Suprapubic skin (tissue), 4 donors: ENCODE measurements around the gene GPR179. TPM values are rescaled to one million over a fixed set of nuclear protein-coding genes. Genes with fewer than 3 reads are reported as not detected.

Experiments used
- DNase-seq, 2 donors: peaks; one replicate each; pipeline ENCODE4 v3.0.0-alpha.2; 2019; ENCODE audit warnings: low spot score in 2 of 2
- H3K27ac ChIP-seq: fragments of 200-600 bp; sonication (generic); one replicate; pipeline ENCODE4 v1.5.1; 2019
- H3K27me3 ChIP-seq: fragments of 200-600 bp; sonication (generic); one replicate; pipeline ENCODE4 v1.5.1; 2019
- H3K36me3 ChIP-seq: fragments of 200-600 bp; sonication (generic); one replicate; pipeline ENCODE4 v1.5.1; 2019
- H3K4me1 ChIP-seq: fragments of 200-600 bp; sonication (generic); one replicate; pipeline ENCODE4 v1.5.1; 2019
- H3K4me3 ChIP-seq: fragments of 200-600 bp; sonication (generic); one replicate; pipeline ENCODE4 v1.5.1; 2019; ENCODE audit warnings: mild to moderate bottlenecking
- H3K9me3 ChIP-seq: fragments of 200-600 bp; sonication (generic); one replicate; pipeline ENCODE4 v1.5.1; 2019
- CTCF ChIP-seq, 2 donors: fragments of 200-600 bp in 1 of 2; fragments of 450-650 bp in 1 of 2; sonication (generic) in 1 of 2; IDR thresholded peaks; one replicate each; pipeline ENCODE4 v1.5.1; 2016 to 2019; ENCODE audit warnings: antibody characterized with exemption in 2 of 2, mild to moderate bottlenecking in 1 of 2, moderate library complexity in 1 of 2
- EP300 ChIP-seq: sonication (generic); formaldehyde crosslinking; IDR thresholded peaks from one replicate; pipeline ENCODE4 v1.6.1; 2017; ENCODE audit warnings: antibody characterized with exemption
- POLR2A ChIP-seq, 2 donors: fragments of 450-650 bp; IDR thresholded peaks; one replicate each; pipeline ENCODE4 v1.6.1; 2017; ENCODE audit warnings: antibody characterized with exemption in 2 of 2, mild to moderate bottlenecking in 2 of 2, moderate library complexity in 2 of 2
- POLR2AphosphoS5 ChIP-seq, 3 donors: sonication (generic); formaldehyde crosslinking; IDR thresholded peaks; one replicate each; pipeline ENCODE4 v1.6.1; 2017; ENCODE audit warnings: antibody characterized with exemption in 3 of 3
- WGBS: methylation state at CpG from one replicate; pipeline ENCODE4 v1.1.5; 2018; 5-methylcytosine and 5-hydroxymethylcytosine counted together
- total RNA-seq, 4 donors: library from RNA; depleted of rRNA; stranded (reverse); fragments of >200 nt; gene quantifications; one replicate each; pipeline ENCODE4 v1.1.0, GENCODE V29; 2016

Gene GPR179
- total RNA-seq, 4 donors from 2014 or later = 0.17 TPM; not detected in 3

GRCh38 chr17:38353668-38354067, 9.9 kb upstream of the GPR179 start:
- H3K36me3 ChIP-seq = no peaks in the 10 kb centered on the region
- H3K4me1 ChIP-seq = peaks cover 56% of the 10 kb centered on the region
- H3K4me3 ChIP-seq = peak overlapping the region; percentile 91
- WGBS = 81% methylated on average over 13 of the region's 13 CpGs
- H3K27ac ChIP-seq = no peak overlapping the region
- no peaks in the 10 kb centered on the region for H3K27me3 ChIP-seq
- TF ChIP-seq EP300 (no peak), POLR2AphosphoS5 (IDR thresholded peaks at IDR 0.05) (no peak), CTCF (IDR thresholded peaks at IDR 0.05) (no peak), POLR2A (IDR thresholded peaks at IDR 0.05) (no peak)
- H3K9me3 ChIP-seq = no peaks in the 10 kb centered on the region
- no peak for DNase-seq

GRCh38 chr17:38353086-38353604, 9.4 kb upstream of the GPR179 start:
- Histone ChIP-seq H3K9me3 (no peaks in the 10 kb centered on the region), H3K4me3 (peak overlapping the region; percentile 91), H3K27ac (peak overlapping the region; percentile 84), H3K4me1 (peaks cover 51% of the 10 kb centered on the region), H3K27me3 (no peaks in the 10 kb centered on the region), H3K36me3 (no peaks in the 10 kb centered on the region)
- no peak for DNase-seq
- TF ChIP-seq CTCF (IDR thresholded peaks at IDR 0.05) (no peak), POLR2A (IDR thresholded peaks at IDR 0.05) (no peak), EP300 (no peak), POLR2AphosphoS5 (IDR thresholded peaks at IDR 0.05) (no peak)
- WGBS = 8% methylated on average over 8 of the region's 8 CpGs

- Histone ChIP-seq H3K36me3 (no peaks in the 10 kb centered on the region), H3K27ac (peak overlapping the region; percentile 84), H3K4me1 (peaks cover 45% of the 10 kb centered on the region), H3K4me3 (peak overlapping the region; percentile 91), H3K27me3 (no peaks in the 10 kb centered on the region), H3K9me3 (no peaks in the 10 kb centered on the region)
- DNase-seq = peak in 1 of 2 donors; percentile 71
- TF ChIP-seq EP300 = no peak
- no peak for TF ChIP-seq CTCF (IDR thresholded peaks at IDR 0.05)
- TF ChIP-seq POLR2A (IDR thresholded peaks at IDR 0.05) = no peak
- TF ChIP-seq POLR2AphosphoS5 (IDR thresholded peaks at IDR 0.05) = no peak
- WGBS = 1% methylated on average over 14 of the region's 72 CpGs
Measured at GRCh38 chr17:38352245-38353085, 8.7 kb upstream of the GPR179 start.

- peak within 1 kb of the TSS; percentile 91 for H3K4me3 ChIP-seq
- TF ChIP-seq EP300 (no peak), POLR2A (IDR thresholded peaks at IDR 0.05) (peak in 1 of 2 donors; percentile 54), CTCF (IDR thresholded peaks at IDR 0.05) (no peak), POLR2AphosphoS5 (IDR thresholded peaks at IDR 0.05) (peak in 1 of 3 donors; percentile 30)
- H3K36me3 ChIP-seq = no peaks in the 10 kb centered on the region
- 10% methylated on average over 19 of the region's 84 CpGs for WGBS
- peak within 1 kb of the TSS; percentile 84 for H3K27ac ChIP-seq
- no peaks in the 10 kb centered on the region for H3K27me3 ChIP-seq
- no peaks in the 10 kb centered on the region for H3K9me3 ChIP-seq
- H3K4me1 ChIP-seq = peaks cover 39% of the 10 kb centered on the region
- DNase-seq = peak; percentile 92 to 95
Measured at GRCh38 chr17:38351412-38352222, 7.9 kb upstream of the GPR179 start, which contains the start of gene SOCS7. Gene SOCS7, plus strand, starts transcription at chr17:38351844. Its CDS starts 209 bp downstream, at chr17:38352053.
